NCI-H128 (cell line): ENCODE results near the gene MARCHF10.

ENCODE experiments used
- DNase-seq: peaks from one replicate; lab custom pipeline; 2025; ENCODE audit not compliant: unreplicated experiment; lab: John Stamatoyannopoulos, UW

MARCHF10 gene

DNA sequence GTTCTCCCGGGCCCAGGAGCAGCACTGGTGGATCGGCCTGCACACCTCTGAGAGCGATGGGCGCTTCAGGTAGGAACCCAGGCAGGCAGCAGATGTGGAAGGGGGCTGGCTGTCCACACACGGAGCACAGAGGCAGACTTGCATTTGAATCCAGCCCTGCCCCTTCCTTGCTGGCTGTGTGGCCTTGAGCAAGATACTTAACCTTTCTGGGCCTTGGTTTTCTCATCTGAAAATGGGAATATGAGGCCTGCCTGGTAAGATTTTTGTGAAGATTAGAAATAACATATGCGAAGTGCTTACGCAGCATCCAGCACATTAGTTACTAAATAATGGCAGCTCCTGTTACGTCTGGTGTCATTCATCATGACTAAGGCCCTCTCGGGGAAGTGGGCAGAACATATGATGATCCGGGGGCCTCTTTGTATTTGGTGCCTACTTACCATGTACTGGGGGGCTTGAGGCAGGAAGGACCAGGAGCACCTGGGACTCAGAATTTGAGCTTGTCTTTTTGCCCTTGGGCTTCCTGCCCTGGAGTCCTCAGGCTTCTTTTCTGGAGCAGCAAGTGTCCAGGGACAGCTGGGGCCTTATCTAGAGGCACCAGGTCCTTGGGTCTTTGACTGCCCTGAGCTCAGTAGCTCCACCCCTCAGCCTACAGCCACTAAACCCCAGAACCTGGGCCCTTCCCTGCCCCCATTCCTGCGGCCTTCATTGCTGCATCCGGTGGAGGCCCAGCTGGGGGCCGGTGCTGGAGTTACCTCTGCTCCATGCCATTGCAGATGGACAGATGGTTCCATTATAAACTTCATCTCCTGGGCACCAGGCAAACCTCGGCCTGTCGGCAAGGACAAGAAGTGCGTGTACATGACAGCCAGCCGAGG is 126.8 kb downstream of the MARCHF10 start:
- DNase-seq = no peak

GRCh38 chr17:62680541-62681052 is 127.5 kb downstream of the MARCHF10 start:
- DNase-seq = no peak

- no peak for DNase-seq
Observed at GRCh38 chr17:62679866-62680377, 128.2 kb downstream of the MARCHF10 start.

DNA sequence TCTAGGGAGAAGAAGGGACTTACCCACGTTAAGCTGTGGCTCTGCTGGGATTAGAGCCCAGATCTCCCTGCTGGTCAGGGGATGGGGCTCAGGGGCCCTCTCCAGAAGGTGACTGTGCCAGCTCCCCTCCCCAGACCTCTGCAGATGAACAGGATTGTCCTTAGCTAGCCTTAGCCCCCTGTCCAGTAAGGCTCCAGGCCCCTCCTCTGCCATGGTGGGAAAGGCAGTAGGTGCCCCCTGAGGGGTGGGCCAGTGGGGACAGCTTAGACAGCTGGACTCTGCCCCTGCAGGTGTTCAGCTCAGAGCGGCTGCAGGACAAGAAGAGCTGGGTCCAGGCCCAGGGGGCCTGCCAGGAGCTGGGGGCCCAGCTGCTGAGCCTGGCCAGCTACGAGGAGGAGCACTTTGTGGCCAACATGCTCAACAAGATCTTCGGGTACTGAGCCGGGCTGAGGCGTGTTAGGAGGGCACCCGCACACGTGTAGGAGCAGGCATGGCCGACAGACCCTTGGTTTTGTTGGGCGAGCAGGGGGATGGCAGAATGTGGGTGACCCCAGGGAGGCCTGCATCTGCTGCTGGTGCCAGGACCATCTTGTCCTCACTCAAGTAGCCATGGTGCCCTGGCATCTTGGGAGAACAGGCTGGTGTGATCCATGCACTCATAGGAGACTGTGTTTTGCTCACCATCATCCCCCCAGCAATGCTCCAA is 129.7 kb downstream of the MARCHF10 start:
- DNase-seq = no peak

DNA sequence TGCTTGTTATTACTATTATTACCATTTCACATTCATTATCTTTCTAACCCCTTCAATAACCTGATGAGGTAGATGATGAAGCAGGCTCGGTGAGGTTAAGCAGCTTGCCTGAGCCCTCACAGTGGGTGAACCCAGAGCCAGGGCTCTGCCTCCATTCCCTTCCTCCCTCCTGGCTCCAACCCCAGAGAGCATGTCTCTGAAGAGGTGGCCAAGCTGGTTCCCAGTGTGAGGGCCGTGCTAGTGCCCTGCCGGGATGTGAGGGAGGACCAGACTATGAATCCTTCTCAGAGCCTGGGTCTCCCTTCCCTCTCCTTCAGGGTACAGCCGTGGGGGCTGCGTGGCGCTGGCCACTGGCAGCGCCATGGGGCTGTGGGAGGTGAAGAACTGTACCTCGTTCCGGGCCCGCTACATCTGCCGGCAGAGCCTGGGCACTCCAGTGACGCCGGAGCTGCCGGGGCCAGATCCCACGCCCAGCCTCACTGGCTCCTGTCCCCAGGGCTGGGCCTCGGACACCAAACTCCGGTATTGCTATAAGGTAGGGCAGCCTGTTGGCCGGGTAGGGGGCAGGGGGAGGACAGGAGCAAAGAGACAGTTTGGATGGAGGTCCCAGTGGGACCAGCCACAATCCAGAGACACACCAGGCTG is 131.0 kb downstream of the MARCHF10 start:
- no peak for DNase-seq

DNA sequence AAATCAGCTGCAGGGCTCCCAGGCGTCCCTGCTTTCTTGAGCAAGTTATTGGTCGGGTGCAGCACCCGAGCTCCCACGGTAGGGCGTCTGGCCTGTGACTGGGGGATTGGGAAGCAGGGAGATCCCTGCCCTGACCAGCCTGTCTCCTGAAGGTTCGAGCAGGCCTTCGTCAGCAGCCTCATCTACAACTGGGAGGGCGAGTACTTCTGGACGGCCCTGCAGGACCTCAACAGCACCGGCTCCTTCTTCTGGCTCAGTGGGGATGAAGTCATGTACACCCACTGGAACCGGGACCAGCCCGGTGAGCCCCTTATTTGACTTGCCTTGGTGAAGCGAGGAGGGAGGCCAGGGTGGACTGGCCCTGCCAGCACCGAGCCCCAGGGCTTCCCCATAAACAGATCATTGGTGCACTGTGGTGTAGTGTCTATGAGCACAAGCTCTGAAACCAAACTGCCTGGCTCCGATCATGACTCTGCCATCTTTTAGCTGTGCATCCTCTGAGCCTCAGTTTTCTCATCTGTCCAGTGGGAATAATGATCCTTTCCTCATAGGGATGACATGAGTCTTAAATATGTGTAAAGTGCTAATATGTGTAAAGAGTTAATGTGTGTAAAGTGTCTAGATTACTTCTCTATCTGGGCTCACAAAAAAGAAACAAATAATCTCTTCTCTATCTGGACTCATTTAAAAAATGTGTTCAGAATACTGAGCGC is 131.7 kb downstream of the MARCHF10 start:
- no peak for DNase-seq

DNA sequence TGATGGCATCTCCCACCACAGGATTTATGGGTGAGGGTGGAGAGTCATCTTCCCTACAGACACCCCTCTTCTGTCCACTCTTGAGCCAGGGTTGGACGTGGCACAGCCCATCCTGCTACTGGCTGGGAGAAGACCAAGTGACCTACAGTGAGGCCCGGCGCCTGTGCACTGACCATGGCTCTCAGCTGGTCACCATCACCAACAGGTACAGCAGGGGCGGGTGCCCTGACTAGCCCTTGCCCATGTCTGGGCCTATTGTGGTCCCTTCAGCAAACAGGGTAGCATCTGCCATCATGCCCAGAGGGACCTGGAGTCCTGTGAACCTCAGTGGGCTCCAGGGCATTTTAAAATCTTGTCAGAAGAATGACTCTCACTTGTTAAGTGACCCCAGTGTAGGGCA is 132.4 kb downstream of the MARCHF10 start:
- DNase-seq = no peak

GRCh38 chr17:62675260-62675659 is 132.9 kb downstream of the MARCHF10 start:
- no peak for DNase-seq

GRCh38 chr17:62674841-62675240 is 133.3 kb downstream of the MARCHF10 start:
- DNase-seq = no peak

GRCh38 chr17:62674363-62674739 is 133.8 kb downstream of the MARCHF10 start:
- DNase-seq = no peak

DNA sequence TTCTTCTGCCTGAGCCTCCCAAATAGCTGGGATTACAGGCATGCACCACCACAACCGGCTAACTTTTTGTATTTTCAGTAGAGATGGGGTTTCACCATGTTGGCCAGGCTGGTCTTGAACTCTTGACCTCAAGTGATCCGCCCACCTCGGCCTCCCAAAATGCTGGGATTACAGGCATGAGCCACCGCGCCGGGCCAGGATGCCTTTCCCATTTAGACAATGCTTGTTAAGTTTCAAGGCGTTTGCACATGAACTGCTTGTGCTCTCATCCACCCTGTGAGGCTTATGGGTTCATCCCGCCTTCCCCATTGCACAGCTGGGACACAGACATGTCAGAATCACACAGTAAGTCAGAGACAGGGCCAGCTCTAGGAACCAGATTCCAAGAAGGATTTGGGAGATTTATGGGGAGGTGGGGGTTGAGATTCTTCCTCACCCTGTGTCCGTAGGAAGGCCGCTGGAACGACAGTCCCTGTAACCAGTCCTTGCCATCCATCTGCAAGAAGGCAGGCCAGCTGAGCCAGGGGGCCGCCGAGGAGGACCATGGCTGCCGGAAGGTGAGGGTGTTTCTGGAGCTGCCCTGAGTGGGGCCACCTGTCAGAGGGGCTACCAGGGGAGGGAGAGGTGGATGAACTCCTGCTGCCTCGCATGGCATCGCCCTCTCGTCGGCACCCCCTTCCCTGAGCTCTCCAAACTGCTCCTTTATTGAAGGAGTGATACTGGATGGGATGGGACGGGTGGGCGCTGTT is 134.3 kb downstream of the MARCHF10 start:
- no peak for DNase-seq

DNA sequence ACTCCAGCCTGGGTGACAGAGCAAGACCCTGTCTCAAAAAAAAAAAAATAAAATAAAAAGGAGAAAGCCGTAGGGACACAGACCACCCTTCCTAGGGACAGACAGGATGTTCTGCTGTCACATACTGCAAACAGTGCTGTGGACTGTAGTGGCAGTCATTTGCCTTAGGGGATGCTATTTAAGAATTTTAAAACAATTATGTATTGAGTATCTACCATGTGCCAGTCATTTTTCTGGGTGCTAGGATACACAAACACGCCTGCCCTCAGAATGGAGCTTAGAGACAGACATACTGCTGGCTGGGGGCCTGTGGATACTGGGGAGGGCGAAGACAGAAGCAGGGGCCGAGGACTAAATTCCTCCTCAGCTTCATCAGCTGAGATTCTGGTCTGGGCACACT is 135.2 kb downstream of the MARCHF10 start:
- no peak for DNase-seq

GRCh38 chr17:62671553-62671952 is 136.6 kb downstream of the MARCHF10 start:
- no peak for DNase-seq

DNA sequence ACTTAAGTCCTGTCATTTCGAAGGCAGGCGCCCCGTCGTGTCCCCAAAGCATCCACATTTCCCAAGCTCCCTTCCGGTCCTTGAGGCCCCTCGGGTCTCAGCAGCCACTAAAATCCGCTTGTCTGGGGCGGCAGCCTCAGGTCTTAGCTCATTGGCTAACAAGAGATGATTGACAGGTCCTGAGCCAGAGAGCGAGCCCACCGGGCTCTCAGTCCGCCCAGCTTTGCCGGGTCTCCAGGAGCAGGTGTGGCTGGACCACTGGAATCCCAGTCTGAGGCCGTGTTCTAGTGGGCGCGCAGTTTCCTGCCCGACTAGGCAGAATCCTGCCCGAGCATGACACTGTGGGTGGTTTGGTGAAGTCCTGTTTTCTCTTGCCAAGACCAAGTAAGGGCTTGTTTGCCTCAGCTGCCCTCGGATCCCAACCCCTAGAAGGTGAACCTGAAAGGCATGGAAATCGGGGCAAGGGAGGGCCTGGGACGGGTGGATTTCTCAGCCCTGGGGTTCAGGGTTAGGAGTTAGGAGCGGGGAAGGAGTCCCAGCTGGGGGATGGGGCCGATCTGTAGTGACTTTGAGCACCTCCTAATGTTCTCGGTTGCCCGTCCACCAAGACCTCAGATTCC is 137.8 kb downstream of the MARCHF10 start:
- no peak for DNase-seq

GRCh38 chr17:62668091-62668804 is 139.9 kb downstream of the MARCHF10 start:
- DNase-seq = no peak

DNA sequence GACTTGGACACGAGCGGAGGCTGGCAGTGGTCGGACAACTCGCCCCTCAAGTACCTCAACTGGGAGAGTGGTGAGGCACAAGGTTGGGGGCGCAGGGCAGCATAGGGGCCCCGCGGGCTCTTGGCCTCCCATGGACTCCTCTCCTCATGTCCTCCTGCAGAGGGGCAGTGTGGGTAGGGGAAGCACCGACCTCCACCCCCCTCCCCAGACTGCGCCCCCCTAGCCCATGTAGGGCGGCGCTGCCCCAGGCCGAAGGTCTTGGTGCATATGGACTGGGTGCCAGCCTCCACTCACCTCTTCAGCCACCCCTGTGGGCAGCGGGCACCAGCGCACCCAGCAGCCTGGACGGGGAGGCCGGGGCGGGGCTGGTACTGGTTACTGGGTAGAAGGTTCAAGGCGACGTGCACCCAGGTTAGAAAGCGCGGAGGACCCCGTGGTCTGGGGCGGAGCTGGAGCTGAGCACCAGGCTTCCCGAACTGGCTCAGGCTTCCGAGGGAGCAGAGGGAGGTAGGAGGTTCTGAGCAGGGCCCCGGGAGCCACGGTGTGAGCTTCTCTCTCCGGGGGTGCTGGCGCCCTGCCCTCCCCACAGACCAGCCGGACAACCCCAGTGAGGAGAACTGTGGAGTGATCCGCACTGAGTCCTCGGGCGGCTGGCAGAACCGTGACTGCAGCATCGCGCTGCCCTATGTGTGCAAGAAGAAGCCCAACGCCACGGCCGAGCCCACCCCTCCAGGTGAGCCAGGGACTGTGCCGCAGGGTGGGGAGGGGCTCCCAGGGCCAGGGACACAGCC is 141.1 kb downstream of the MARCHF10 start:
- DNase-seq = no peak

GRCh38 chr17:62666061-62666800 is 141.9 kb downstream of the MARCHF10 start:
- no peak for DNase-seq

- DNase-seq = no peak
Observed at GRCh38 chr17:62665599-62665998, 142.5 kb downstream of the MARCHF10 start.
